HG03571 (cell line): Measurements from ENCODE around the gene ACBD5.
A peak's percentile ranks its signal among the peaks of the same experiment; 100 is the strongest.
"Not testable (repeated sequence)": the region's sequence is repeated elsewhere in the genome, so short reads cannot be mapped to it uniquely, and the experiment has no call there.

ENCODE experiments used
- ATAC-seq: cut with Tn5 transposase; IDR thresholded peaks from one replicate; pipeline ENCODE4 v1.9.1; 2021; ENCODE audit not compliant: unreplicated experiment

Gene ACBD5

GRCh38 chr10:27240212-27241009 lies at the start of gene ACBD5:
TSS of gene ACBD5 (minus strand) at chr10:27240797. CDS start at chr10:27240688, 109 bp downstream.
- ATAC-seq, result peak; percentile 46

GRCh38 chr10:27285093-27285492 lies 44.5 kb upstream of the ACBD5 start:
- ATAC-seq, result no peak

GRCh38 chr10:27276581-27276980 lies 36.0 kb upstream of the ACBD5 start:
- ATAC-seq, result no peak

- not testable (repeated sequence) for ATAC-seq
Observed at GRCh38 chr10:27266025-27266424, 25.4 kb upstream of the ACBD5 start.

GRCh38 chr10:27262788-27263187 lies 22.2 kb upstream of the ACBD5 start:
- ATAC-seq, result not testable (repeated sequence)

GRCh38 chr10:27258838-27259812 lies 18.5 kb upstream of the ACBD5 start:
- peak; percentile 61 for ATAC-seq

- no peak for ATAC-seq
Observed at GRCh38 chr10:27258492-27258837, 17.9 kb upstream of the ACBD5 start.

- no peak for ATAC-seq
Observed at GRCh38 chr10:27256299-27257189, 15.9 kb upstream of the ACBD5 start.

GRCh38 chr10:27253576-27253975 lies 13.0 kb upstream of the ACBD5 start:
- no peak for ATAC-seq

GRCh38 chr10:27252267-27253000 lies 11.8 kb upstream of the ACBD5 start:
- peak; percentile 98 for ATAC-seq

- ATAC-seq, result no peak
Observed at GRCh38 chr10:27251554-27251953, 11.0 kb upstream of the ACBD5 start.

GRCh38 chr10:27248215-27248614 lies 7.6 kb upstream of the ACBD5 start:
- no peak for ATAC-seq

GRCh38 chr10:27247441-27247840 lies 6.8 kb upstream of the ACBD5 start:
- ATAC-seq, result no peak

GRCh38 chr10:27247006-27247405 lies 6.4 kb upstream of the ACBD5 start:
- no peak for ATAC-seq

- ATAC-seq, result no peak
Observed at GRCh38 chr10:27245836-27246235, 5.2 kb upstream of the ACBD5 start.

GRCh38 chr10:27244976-27245375 lies 4.4 kb upstream of the ACBD5 start:
- no peak for ATAC-seq

GRCh38 chr10:27242951-27243551 lies 2.5 kb upstream of the ACBD5 start:
- ATAC-seq, result peak; percentile 32

- no peak for ATAC-seq
Observed at GRCh38 chr10:27242473-27242950, 1.9 kb upstream of the ACBD5 start.

GRCh38 chr10:27241652-27242472 lies 1.3 kb upstream of the ACBD5 start:
- peak; percentile 75 for ATAC-seq
